HepG2 (cell line): Measurements from ENCODE around the gene GCLM. TPM values are rescaled to one million over a fixed set of nuclear protein-coding genes. Genes with fewer than 3 reads are reported as not detected.

Experiments used
- CEBPG ChIP-seq: IDR thresholded peaks from 2 replicates; pipeline ENCODE4 v1.6.1; 2016
- DNMT1 ChIP-seq: sonication (generic); formaldehyde crosslinking; IDR thresholded peaks from 2 replicates; pipeline ENCODE4 v1.5.1; 2020; ENCODE audit warnings: mild to moderate bottlenecking, missing genetic modification reagents
- ZNF350 ChIP-seq: sonication (generic); formaldehyde crosslinking; IDR thresholded peaks from 2 replicates; pipeline ENCODE4 v1.4.0; 2020; ENCODE audit warnings: mild to moderate bottlenecking, low read depth, missing genetic modification reagents, borderline replicate concordance
- ZNF354B ChIP-seq: sonication (generic); formaldehyde crosslinking; IDR thresholded peaks from 2 replicates; pipeline ENCODE4 v1.8.0; 2022; ENCODE audit warnings: mild to moderate bottlenecking, missing genetic modification reagents
- ZNF83 ChIP-seq: sonication (generic); formaldehyde crosslinking; IDR thresholded peaks from 2 replicates; pipeline ENCODE4 v1.4.0; 2020; ENCODE audit warnings: missing genetic modification reagents, mild to moderate bottlenecking, borderline replicate concordance
- polyA plus RNA-seq, 8 experiments: library from polyadenylated mRNA; depleted of rRNA in 3 of 8; stranded (reverse) in 7 of 8; unstranded in 1 of 8; fragments of >200 nt; fragmentation: Illumina TruSeq in 4 of 8; extraction: Trizol in 4 of 8; gene quantifications; 2 replicates each; pipeline versions ENCODE4 v1.2.1 to v1.2.3, GENCODE V29; 2011 to 2016; ENCODE audit warnings: low read depth in 4 of 8, missing spikeins in 1 of 8, mixed read lengths in 1 of 8; ENCODE audit not compliant: insufficient read depth in 1 of 8
- total RNA-seq, 5 experiments: library from RNA; depleted of rRNA; stranded (reverse); fragments of >200 nt; fragmentation: Illumina TruSeq; extraction: Trizol; gene quantifications; 2 replicates each; pipeline ENCODE4 v1.2.3, GENCODE V29; 2016; ENCODE audit warnings: low read depth in 1 of 5
- TF ChIP-seq, protein P1 (sequence below), 2 experiments: sonication (generic) in 1 of 2; formaldehyde crosslinking in 1 of 2; IDR thresholded peaks; 2 replicates each; pipeline versions ENCODE4 v1.6.1 to v1.9.0; 2014 to 2022; ENCODE audit warnings: antibody characterized with exemption in 1 of 2, borderline replicate concordance in 1 of 2, inconsistent platforms in 1 of 2, low read depth in 1 of 2, missing genetic modification reagents in 1 of 2
- TF ChIP-seq, protein P2 (sequence below): sonication (generic); formaldehyde crosslinking; IDR thresholded peaks from 2 replicates; pipeline ENCODE4 v1.4.0; 2020; ENCODE audit warnings: missing genetic modification reagents
- TF ChIP-seq, protein P3 (sequence below): sonication (generic); formaldehyde crosslinking; IDR thresholded peaks from 2 replicates; pipeline ENCODE4 v1.9.0; 2021; ENCODE audit warnings: missing genetic modification reagents, borderline replicate concordance
- TF ChIP-seq, protein P4 (sequence below): sonication (generic); formaldehyde crosslinking; IDR thresholded peaks from 2 replicates; pipeline ENCODE4 v1.4.0; 2020; ENCODE audit warnings: mild to moderate bottlenecking, missing genetic modification reagents, borderline replicate concordance
- TF ChIP-seq, protein P5 (sequence below): sonication (generic); formaldehyde crosslinking; IDR thresholded peaks from 2 replicates; pipeline ENCODE4 v1.8.1; 2023; ENCODE audit warnings: mild to moderate bottlenecking, missing genetic modification reagents
- TF ChIP-seq, protein P6 (sequence below): sonication (generic); formaldehyde crosslinking; IDR thresholded peaks from 2 replicates; pipeline ENCODE4 v1.4.0; 2020; ENCODE audit warnings: missing genetic modification reagents

The GCLM gene
- total and polyA plus RNA-seq, 2 of the 13 experiments (the other 11 are each of a cell fraction or from before 2014, with no cell fraction given) = 8.7 to 29.9 TPM

DNA sequence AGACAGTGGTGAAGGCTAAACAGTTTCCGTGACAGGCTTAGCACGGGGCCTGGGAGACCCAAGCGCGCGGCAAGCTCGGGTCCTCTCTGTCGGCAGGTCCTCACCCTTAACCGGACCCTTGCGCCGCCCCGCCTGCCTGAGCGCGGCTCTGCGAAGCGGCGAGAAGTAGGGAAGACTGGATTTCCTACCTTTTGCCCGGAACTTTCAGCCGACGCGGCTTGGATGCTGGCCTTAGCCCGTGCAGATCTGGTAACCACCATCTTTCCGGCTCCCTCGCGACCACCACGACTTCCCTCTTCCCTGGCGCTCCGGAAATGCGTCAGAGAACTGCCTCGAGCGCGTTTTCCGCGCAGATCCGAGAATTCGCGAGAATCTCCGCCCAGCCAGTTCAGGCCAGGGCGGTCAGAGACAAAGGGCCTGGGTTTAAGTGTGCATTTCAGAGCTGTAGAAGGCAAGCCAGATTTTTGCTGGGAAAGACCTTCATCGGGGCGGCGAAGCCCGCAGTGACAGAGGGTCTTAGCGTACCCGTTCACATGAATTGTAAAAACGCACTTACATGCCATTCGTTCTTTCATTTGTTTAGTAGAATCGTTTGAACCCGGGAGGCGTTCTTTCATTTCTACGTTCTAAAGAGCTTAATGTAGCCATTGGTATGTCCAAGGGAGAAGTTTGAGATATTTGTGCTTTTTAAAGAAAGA, 30.2 kb downstream of the GCLM start, which contains the start of gene DNTTIP2 (continued):
- TF ChIP-seq, protein P1, sequence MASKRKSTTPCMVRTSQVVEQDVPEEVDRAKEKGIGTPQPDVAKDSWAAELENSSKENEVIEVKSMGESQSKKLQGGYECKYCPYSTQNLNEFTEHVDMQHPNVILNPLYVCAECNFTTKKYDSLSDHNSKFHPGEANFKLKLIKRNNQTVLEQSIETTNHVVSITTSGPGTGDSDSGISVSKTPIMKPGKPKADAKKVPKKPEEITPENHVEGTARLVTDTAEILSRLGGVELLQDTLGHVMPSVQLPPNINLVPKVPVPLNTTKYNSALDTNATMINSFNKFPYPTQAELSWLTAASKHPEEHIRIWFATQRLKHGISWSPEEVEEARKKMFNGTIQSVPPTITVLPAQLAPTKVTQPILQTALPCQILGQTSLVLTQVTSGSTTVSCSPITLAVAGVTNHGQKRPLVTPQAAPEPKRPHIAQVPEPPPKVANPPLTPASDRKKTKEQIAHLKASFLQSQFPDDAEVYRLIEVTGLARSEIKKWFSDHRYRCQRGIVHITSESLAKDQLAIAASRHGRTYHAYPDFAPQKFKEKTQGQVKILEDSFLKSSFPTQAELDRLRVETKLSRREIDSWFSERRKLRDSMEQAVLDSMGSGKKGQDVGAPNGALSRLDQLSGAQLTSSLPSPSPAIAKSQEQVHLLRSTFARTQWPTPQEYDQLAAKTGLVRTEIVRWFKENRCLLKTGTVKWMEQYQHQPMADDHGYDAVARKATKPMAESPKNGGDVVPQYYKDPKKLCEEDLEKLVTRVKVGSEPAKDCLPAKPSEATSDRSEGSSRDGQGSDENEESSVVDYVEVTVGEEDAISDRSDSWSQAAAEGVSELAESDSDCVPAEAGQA (IDR thresholded peaks at IDR 0.05; ENCODE audit: low read depth) = peak; percentile 91
- TF ChIP-seq, protein P1 (CRISPR knock-in tag; IDR thresholded peaks at IDR 0.05; ENCODE audit: borderline replicate concordance) = 0 out of 2 replicates have a peak, but pooled peaks have one; percentile 39
- no peak for TF ChIP-seq ZNF83 (CRISPR knock-in tag)
- TF ChIP-seq, protein P2, sequence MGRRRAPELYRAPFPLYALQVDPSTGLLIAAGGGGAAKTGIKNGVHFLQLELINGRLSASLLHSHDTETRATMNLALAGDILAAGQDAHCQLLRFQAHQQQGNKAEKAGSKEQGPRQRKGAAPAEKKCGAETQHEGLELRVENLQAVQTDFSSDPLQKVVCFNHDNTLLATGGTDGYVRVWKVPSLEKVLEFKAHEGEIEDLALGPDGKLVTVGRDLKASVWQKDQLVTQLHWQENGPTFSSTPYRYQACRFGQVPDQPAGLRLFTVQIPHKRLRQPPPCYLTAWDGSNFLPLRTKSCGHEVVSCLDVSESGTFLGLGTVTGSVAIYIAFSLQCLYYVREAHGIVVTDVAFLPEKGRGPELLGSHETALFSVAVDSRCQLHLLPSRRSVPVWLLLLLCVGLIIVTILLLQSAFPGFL (CRISPR knock-in tag) = no peak
- no peak for TF ChIP-seq ZNF354B (CRISPR knock-in tag)
- TF ChIP-seq, protein P3, sequence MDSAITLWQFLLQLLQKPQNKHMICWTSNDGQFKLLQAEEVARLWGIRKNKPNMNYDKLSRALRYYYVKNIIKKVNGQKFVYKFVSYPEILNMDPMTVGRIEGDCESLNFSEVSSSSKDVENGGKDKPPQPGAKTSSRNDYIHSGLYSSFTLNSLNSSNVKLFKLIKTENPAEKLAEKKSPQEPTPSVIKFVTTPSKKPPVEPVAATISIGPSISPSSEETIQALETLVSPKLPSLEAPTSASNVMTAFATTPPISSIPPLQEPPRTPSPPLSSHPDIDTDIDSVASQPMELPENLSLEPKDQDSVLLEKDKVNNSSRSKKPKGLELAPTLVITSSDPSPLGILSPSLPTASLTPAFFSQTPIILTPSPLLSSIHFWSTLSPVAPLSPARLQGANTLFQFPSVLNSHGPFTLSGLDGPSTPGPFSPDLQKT (CRISPR knock-in tag) = no peak
- peak; percentile 81; the same call in 1 of the 2 replicates for TF ChIP-seq ZNF350 (CRISPR knock-in tag)
- TF ChIP-seq, protein P4, sequence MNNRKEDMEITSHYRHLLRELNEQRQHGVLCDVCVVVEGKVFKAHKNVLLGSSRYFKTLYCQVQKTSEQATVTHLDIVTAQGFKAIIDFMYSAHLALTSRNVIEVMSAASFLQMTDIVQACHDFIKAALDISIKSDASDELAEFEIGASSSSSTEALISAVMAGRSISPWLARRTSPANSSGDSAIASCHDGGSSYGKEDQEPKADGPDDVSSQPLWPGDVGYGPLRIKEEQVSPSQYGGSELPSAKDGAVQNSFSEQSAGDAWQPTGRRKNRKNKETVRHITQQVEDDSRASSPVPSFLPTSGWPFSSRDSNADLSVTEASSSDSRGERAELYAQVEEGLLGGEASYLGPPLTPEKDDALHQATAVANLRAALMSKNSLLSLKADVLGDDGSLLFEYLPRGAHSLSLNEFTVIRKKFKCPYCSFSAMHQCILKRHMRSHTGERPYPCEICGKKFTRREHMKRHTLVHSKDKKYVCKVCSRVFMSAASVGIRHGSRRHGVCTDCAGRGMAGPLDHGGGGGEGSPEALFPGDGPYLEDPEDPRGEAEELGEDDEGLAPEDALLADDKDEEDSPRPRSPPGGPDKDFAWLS (CRISPR knock-in tag) = no peak
- TF ChIP-seq, protein P5, sequence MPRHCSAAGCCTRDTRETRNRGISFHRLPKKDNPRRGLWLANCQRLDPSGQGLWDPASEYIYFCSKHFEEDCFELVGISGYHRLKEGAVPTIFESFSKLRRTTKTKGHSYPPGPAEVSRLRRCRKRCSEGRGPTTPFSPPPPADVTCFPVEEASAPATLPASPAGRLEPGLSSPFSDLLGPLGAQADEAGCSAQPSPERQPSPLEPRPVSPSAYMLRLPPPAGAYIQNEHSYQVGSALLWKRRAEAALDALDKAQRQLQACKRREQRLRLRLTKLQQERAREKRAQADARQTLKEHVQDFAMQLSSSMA = peak; percentile 45; the same call in 1 of the 2 replicates
- no peak; the same call in 1 of the 2 replicates for TF ChIP-seq CEBPG
- no peak for TF ChIP-seq DNMT1 (CRISPR knock-in tag)
- TF ChIP-seq, protein P6, sequence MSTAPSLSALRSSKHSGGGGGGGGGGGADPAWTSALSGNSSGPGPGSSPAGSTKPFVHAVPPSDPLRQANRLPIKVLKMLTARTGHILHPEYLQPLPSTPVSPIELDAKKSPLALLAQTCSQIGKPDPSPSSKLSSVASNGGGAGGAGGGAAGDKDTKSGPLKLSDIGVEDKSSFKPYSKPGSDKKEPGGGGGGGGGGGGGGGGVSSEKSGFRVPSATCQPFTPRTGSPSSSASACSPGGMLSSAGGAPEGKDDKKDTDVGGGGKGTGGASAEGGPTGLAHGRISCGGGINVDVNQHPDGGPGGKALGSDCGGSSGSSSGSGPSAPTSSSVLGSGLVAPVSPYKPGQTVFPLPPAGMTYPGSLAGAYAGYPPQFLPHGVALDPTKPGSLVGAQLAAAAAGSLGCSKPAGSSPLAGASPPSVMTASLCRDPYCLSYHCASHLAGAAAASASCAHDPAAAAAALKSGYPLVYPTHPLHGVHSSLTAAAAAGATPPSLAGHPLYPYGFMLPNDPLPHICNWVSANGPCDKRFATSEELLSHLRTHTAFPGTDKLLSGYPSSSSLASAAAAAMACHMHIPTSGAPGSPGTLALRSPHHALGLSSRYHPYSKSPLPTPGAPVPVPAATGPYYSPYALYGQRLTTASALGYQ (CRISPR knock-in tag) = peak; percentile 73; the same call in 1 of the 2 replicates
